ENCODE data around the gene TM4SF1.

DNA sequence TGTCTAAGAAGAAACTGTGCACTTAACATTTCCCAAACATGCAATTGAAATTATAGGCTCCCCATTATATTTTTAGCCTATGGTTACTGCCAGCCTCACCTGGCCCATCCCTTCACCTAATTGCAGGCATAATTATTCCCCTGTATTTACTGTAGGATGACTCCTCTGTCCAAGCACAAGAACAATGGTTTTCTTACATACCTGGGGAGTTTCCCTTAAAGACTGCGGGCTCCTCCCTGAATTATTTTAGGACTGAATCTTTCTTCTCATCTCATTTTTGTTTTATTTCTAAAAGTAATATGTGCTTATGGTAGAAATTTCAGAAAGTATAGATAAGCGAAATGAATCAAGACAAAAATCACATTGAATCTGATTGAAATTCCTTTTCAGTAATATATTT is 11.4 kb downstream of the TM4SF1 start:
- TF ChIP-seq, protein P1, sequence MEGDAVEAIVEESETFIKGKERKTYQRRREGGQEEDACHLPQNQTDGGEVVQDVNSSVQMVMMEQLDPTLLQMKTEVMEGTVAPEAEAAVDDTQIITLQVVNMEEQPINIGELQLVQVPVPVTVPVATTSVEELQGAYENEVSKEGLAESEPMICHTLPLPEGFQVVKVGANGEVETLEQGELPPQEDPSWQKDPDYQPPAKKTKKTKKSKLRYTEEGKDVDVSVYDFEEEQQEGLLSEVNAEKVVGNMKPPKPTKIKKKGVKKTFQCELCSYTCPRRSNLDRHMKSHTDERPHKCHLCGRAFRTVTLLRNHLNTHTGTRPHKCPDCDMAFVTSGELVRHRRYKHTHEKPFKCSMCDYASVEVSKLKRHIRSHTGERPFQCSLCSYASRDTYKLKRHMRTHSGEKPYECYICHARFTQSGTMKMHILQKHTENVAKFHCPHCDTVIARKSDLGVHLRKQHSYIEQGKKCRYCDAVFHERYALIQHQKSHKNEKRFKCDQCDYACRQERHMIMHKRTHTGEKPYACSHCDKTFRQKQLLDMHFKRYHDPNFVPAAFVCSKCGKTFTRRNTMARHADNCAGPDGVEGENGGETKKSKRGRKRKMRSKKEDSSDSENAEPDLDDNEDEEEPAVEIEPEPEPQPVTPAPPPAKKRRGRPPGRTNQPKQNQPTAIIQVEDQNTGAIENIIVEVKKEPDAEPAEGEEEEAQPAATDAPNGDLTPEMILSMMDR (IDR thresholded peaks at IDR 0.05) = no peak
- TF ChIP-seq POLR2AphosphoS5 (IDR thresholded peaks at IDR 0.05) = no peak

Measured in suprapubic skin (tissue), 3 donors.